SK-MEL-5 (cell line): ENCODE results near the gene SLC4A9. TPM values are rescaled to one million over a fixed set of nuclear protein-coding genes. Genes with fewer than 3 reads are reported as not detected.
"Not testable (repeated sequence)": the region's sequence is repeated elsewhere in the genome, so short reads cannot be mapped to it uniquely, and the experiment has no call there.

Source experiments
- DNase-seq: peaks from one replicate; pipeline ENCODE4 v3.0.0-alpha.2; 2016; ENCODE audit warnings: low read depth, low spot score
- in situ Hi-C: cut with HindIII; loops from 2 replicates; pipeline ENCODE4 v1.10.0; 2016; ENCODE audit warnings: low sequenced_read_pairs, high pct_unique_total_duplicates, low pct_unique_long_range_greater_than_20kb
- total RNA-seq: library from RNA; depleted of rRNA; stranded (reverse); fragments of >200 nt; shearing (Covaris generic); gene quantifications from 2 replicates; pipeline ENCODE4 v1.2.3, GENCODE V29; 2014

Gene SLC4A9
- total RNA-seq, 1 experiment from 2014 or later: 0.18 TPM

- in situ Hi-C loops: no loop called here
- no peak for DNase-seq
Observed at GRCh38 chr5:140331638-140332037, 28.4 kb upstream of the SLC4A9 start.

- in situ Hi-C loops: no loop called here
- DNase-seq: no peak
Observed at GRCh38 chr5:140336388-140336787, 23.6 kb upstream of the SLC4A9 start.

- in situ Hi-C loops: no loop called here
- no peak for DNase-seq
Observed at GRCh38 chr5:140337880-140338279, 22.1 kb upstream of the SLC4A9 start.

- no peak for DNase-seq
- in situ Hi-C loops: no loop called here
Observed at GRCh38 chr5:140338336-140338735, 21.7 kb upstream of the SLC4A9 start.

- in situ Hi-C loops: no loop called here
- DNase-seq: no peak
Observed at GRCh38 chr5:140338908-140339307, 21.1 kb upstream of the SLC4A9 start.

- no peak for DNase-seq
- in situ Hi-C loops: no loop called here
Observed at GRCh38 chr5:140339636-140340035, 20.4 kb upstream of the SLC4A9 start.

GRCh38 chr5:140340605-140341121 lies 19.3 kb upstream of the SLC4A9 start:
- no peak for DNase-seq
- in situ Hi-C loops: no loop called here

GRCh38 chr5:140341591-140341990 lies 18.4 kb upstream of the SLC4A9 start:
- DNase-seq: no peak
- in situ Hi-C loops: no loop called here

GRCh38 chr5:140342287-140342686 lies 17.7 kb upstream of the SLC4A9 start:
- peak; percentile 35 for DNase-seq
- in situ Hi-C loops: no loop called here

- in situ Hi-C loops: no loop called here
- DNase-seq: no peak
Observed at GRCh38 chr5:140342896-140343295, 17.1 kb upstream of the SLC4A9 start.

- in situ Hi-C loops, DNase-seq: not testable (repeated sequence)
Observed at GRCh38 chr5:140343849-140344248, 16.1 kb upstream of the SLC4A9 start.

GRCh38 chr5:140344683-140345423 lies 15.1 kb upstream of the SLC4A9 start:
- in situ Hi-C loops: no loop called here
- DNase-seq: no peak

GRCh38 chr5:140345919-140346347 lies 14.1 kb upstream of the SLC4A9 start:
- in situ Hi-C loops: no loop called here

GRCh38 chr5:140346348-140347221 lies 13.4 kb upstream of the SLC4A9 start, which contains the start of gene HBEGF:
TSS of gene HBEGF (minus strand) at chr5:140346603. CDS start at chr5:140346328, 275 bp downstream.
- in situ Hi-C loops: no loop called here

More at GRCh38 chr5:140345919-140346347, 14.1 kb upstream of the SLC4A9 start:
- peak; percentile 53 for DNase-seq

GRCh38 chr5:140347360-140347759 lies 12.6 kb upstream of the SLC4A9 start:
- in situ Hi-C loops: no loop called here

More at GRCh38 chr5:140346348-140347221, 13.4 kb upstream of the SLC4A9 start, which contains the start of gene HBEGF:
- DNase-seq: peak; percentile 69

GRCh38 chr5:140348104-140348503 lies 11.9 kb upstream of the SLC4A9 start:
- in situ Hi-C loops: no loop called here

More at GRCh38 chr5:140347360-140347759, 12.6 kb upstream of the SLC4A9 start:
- no peak for DNase-seq

GRCh38 chr5:140349244-140349643 lies 10.8 kb upstream of the SLC4A9 start:
- in situ Hi-C loops: no loop called here
- DNase-seq: no peak

More at GRCh38 chr5:140348104-140348503, 11.9 kb upstream of the SLC4A9 start:
- no peak for DNase-seq
